ENCODE results near the gene PCDHB9. TPM values are rescaled to one million over a fixed set of nuclear protein-coding genes. Genes with fewer than 3 reads are reported as not detected.
"Not testable (repeated sequence)": the region's sequence is repeated elsewhere in the genome, so short reads cannot be mapped to it uniquely, and the experiment has no call there.

Gene PCDHB9
- total and polyA plus RNA-seq, 2 donors (not counting 1 experiment from before 2014, with no cell fraction given) = 0.12 TPM

- DNase-seq (no peak), ATAC-seq (ENCODE audit: low read depth) (no peak)
- Histone ChIP-seq H2AFZ (ENCODE audit: insufficient read depth, low read depth, low read length, poor library complexity, severe bottlenecking) (no peak within 1 kb of the TSS), H3K79me2 (ENCODE audit: control insufficient read depth, insufficient read depth, low read length) (no peaks in the 10 kb centered on the region), H3K4me1 (ENCODE audit: control insufficient read depth in 2 of 2, insufficient read depth in 2 of 2, low read length in 2 of 2) (no peaks in the 10 kb centered on the region), H4K20me1 (ENCODE audit: control insufficient read depth, insufficient read depth, low read length, poor library complexity, severe bottlenecking) (no peaks in the 10 kb centered on the region), H3K9ac (ENCODE audit: low read length) (no peak within 1 kb of the TSS), H3K36me3 (replicated peaks in 1 of 2; ENCODE audit: control extremely low read depth in 1 of 2, control insufficient read depth in 1 of 2, extremely low read depth in 1 of 2, insufficient read depth in 2 of 2, low read length in 1 of 2) (no peaks in the 10 kb centered on the region), H3K4me3 (ENCODE audit: control extremely low read depth in 1 of 5, extremely low read depth in 1 of 5, insufficient read depth in 1 of 5, low read depth in 2 of 5, low read length in 4 of 5) (no peak within 1 kb of the TSS), H3K27me3 (replicated peaks in 1 of 4; ENCODE audit: control extremely low read depth in 1 of 4, control insufficient read depth in 3 of 4, insufficient read depth in 4 of 4, low read length in 3 of 4) (peaks cover 0 to 19% (median 12%) of the 10 kb centered on the region in 4 experiments), H3K27ac (ENCODE audit: low read length in 2 of 2) (no peak within 1 kb of the TSS), H3K9me3 (ENCODE audit: control extremely low read depth in 1 of 3, control insufficient read depth in 2 of 3, insufficient read depth in 1 of 3, low read length in 2 of 3) (peaks cover 0 to 8% (median 0%) of the 10 kb centered on the region in 3 donors), H3K4me2 (replicated peaks; ENCODE audit: low read depth, low read length, poor library complexity, severe bottlenecking) (no peak within 1 kb of the TSS)
- ChIA-PET CTCF (interaction anchor here (1.0 kb wide), 1 partner anchor 315 kb away, joined by 3 read pairs; no protein-coding TSS in a partner anchor), POLR2A (no interaction called here)
- H3K4me3 Mint-ChIP-seq = no peak within 1 kb of the TSS
- 46% methylated on average over 7 of the region's 11 CpGs for WGBS (ENCODE audit: insufficient coverage)
- no peak for TF ChIP-seq CTCF (IDR thresholded peaks at IDR 0.05)
- H3K9me3 Mint-ChIP-seq (ENCODE audit: insufficient read depth) = no peaks in the 10 kb centered on the region
- intact Hi-C loops (cut with micrococcal nuclease) = no loop called here
- no peaks in the 10 kb centered on the region for H3K4me1 Mint-ChIP-seq
- no peak within 1 kb of the TSS for H3K27ac Mint-ChIP-seq
- H3K27me3 Mint-ChIP-seq = peaks cover 45% of the 10 kb centered on the region
Measured at GRCh38 chr5:141208478-141208877, 21.5 kb downstream of the PCDHB9 start, which contains the start of gene PCDHB12. TSS of gene PCDHB12 (plus strand) at chr5:141208719. CDS start at chr5:141208908, 189 bp downstream.

GRCh38 chr5:141210281-141210680, 23.3 kb downstream of the PCDHB9 start:
- POLR2A ChIA-PET; H2AFZ ChIP-seq (ENCODE audit: insufficient read depth, low read depth, low read length, poor library complexity, severe bottlenecking); H3K4me2 ChIP-seq (replicated peaks; ENCODE audit: low read depth, low read length, poor library complexity, severe bottlenecking); H3K27ac Mint-ChIP-seq; H3K4me3 Mint-ChIP-seq; H3K79me2 ChIP-seq (ENCODE audit: control insufficient read depth, insufficient read depth, low read length); ATAC-seq (ENCODE audit: low read depth); H3K9ac ChIP-seq (ENCODE audit: low read length); H3K4me1 Mint-ChIP-seq; H3K27ac ChIP-seq (ENCODE audit: low read length in 2 of 2); H3K4me1 ChIP-seq (ENCODE audit: control insufficient read depth in 2 of 2, insufficient read depth in 2 of 2, low read length in 2 of 2); intact Hi-C loops (cut with micrococcal nuclease); H3K9me3 Mint-ChIP-seq (ENCODE audit: insufficient read depth); H3K4me3 ChIP-seq (ENCODE audit: control extremely low read depth in 1 of 5, extremely low read depth in 1 of 5, insufficient read depth in 1 of 5, low read depth in 2 of 5, low read length in 4 of 5); H4K20me1 ChIP-seq (ENCODE audit: control insufficient read depth, insufficient read depth, low read length, poor library complexity, severe bottlenecking); DNase-seq; CTCF ChIA-PET; H3K36me3 ChIP-seq (replicated peaks in 1 of 2; ENCODE audit: control extremely low read depth in 1 of 2, control insufficient read depth in 1 of 2, extremely low read depth in 1 of 2, insufficient read depth in 2 of 2, low read length in 1 of 2): not testable (repeated sequence)
- Histone ChIP-seq H3K27me3 (replicated peaks in 1 of 4; ENCODE audit: control extremely low read depth in 1 of 4, control insufficient read depth in 3 of 4, insufficient read depth in 4 of 4, low read length in 3 of 4) (peaks cover 0 to 19% (median 11%) of the 10 kb centered on the region in 4 experiments), H3K9me3 (ENCODE audit: control extremely low read depth in 1 of 3, control insufficient read depth in 2 of 3, insufficient read depth in 1 of 3, low read length in 2 of 3) (peaks cover 0 to 11% (median 4%) of the 10 kb centered on the region in 3 donors)
- 49% methylated on average over 21 of the region's 39 CpGs for WGBS (ENCODE audit: insufficient coverage)
- peaks cover 48% of the 10 kb centered on the region for H3K27me3 Mint-ChIP-seq

DNA sequence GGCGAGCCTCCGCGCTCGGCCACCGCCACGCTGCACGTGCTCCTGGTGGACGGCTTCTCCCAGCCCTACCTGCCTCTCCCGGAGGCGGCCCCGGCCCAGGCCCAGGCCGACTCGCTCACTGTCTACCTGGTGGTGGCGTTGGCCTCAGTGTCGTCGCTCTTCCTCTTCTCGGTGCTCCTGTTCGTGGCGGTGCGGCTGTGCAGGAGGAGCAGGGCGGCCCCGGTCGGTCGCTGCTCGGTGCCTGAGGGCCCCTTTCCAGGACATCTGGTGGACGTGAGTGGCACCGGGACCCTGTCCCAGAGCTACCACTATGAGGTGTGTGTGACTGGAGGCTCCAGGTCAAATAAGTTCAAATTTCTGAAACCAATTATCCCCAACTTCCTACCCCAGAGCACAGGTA, 23.9 kb downstream of the PCDHB9 start:
- H3K4me3 Mint-ChIP-seq; H3K4me1 ChIP-seq (ENCODE audit: control insufficient read depth in 2 of 2, insufficient read depth in 2 of 2, low read length in 2 of 2); H3K27ac Mint-ChIP-seq; DNase-seq; H3K27ac ChIP-seq (ENCODE audit: low read length in 2 of 2); CTCF ChIA-PET; POLR2A ChIA-PET; ATAC-seq (ENCODE audit: low read depth); H3K4me1 Mint-ChIP-seq; intact Hi-C loops (cut with micrococcal nuclease); H2AFZ ChIP-seq (ENCODE audit: insufficient read depth, low read depth, low read length, poor library complexity, severe bottlenecking); H3K9me3 Mint-ChIP-seq (ENCODE audit: insufficient read depth); H3K79me2 ChIP-seq (ENCODE audit: control insufficient read depth, insufficient read depth, low read length); H4K20me1 ChIP-seq (ENCODE audit: control insufficient read depth, insufficient read depth, low read length, poor library complexity, severe bottlenecking); H3K4me2 ChIP-seq (replicated peaks; ENCODE audit: low read depth, low read length, poor library complexity, severe bottlenecking); H3K9ac ChIP-seq (ENCODE audit: low read length); H3K36me3 ChIP-seq (replicated peaks in 1 of 2; ENCODE audit: control extremely low read depth in 1 of 2, control insufficient read depth in 1 of 2, extremely low read depth in 1 of 2, insufficient read depth in 2 of 2, low read length in 1 of 2); H3K4me3 ChIP-seq (ENCODE audit: control extremely low read depth in 1 of 5, extremely low read depth in 1 of 5, insufficient read depth in 1 of 5, low read depth in 2 of 5, low read length in 4 of 5): not testable (repeated sequence)
- peaks cover 48% of the 10 kb centered on the region for H3K27me3 Mint-ChIP-seq
- Histone ChIP-seq H3K27me3 (replicated peaks in 1 of 4; ENCODE audit: control extremely low read depth in 1 of 4, control insufficient read depth in 3 of 4, insufficient read depth in 4 of 4, low read length in 3 of 4) (peaks cover 0 to 15% (median 11%) of the 10 kb centered on the region in 4 experiments), H3K9me3 (ENCODE audit: control extremely low read depth in 1 of 3, control insufficient read depth in 2 of 3, insufficient read depth in 1 of 3, low read length in 2 of 3) (peaks cover 0 to 16% (median 4%) of the 10 kb centered on the region in 3 donors)
- WGBS (ENCODE audit: insufficient coverage) = 22% methylated on average over 11 of the region's 27 CpGs

All from B cell (primary cell).